Motor neuron (in vitro differentiated cells): ENCODE results near the gene GAP43. TPM values are rescaled to one million over a fixed set of nuclear protein-coding genes. Genes with fewer than 3 reads are reported as not detected.

Experiments used
- ATAC-seq, 8 experiments: fragments of 200-7000 bp; cut with Tn5 transposase; replicated peaks in 6 of 8; 2 replicates each; pipeline ENCODE4 v1.8.0; 2021; ENCODE audit warnings: mild to moderate bottlenecking in 8 of 8, moderate library complexity in 8 of 8
- H3K27ac ChIP-seq, 2 donors: fragments of 250-450 bp; sonication (Bioruptor Pico); 2 replicates each; pipeline ENCODE4 v1.9.0; 2021; ENCODE audit warnings: antibody characterized with exemption in 2 of 2, mild to moderate bottlenecking in 2 of 2, moderate library complexity in 1 of 2
- H3K4me1 ChIP-seq, 2 donors: fragments of 250-450 bp; sonication (Bioruptor Pico); replicated peaks in 1 of 2; 2 replicates each; pipeline ENCODE4 v1.6.1; 2021; ENCODE audit warnings: antibody characterized with exemption in 2 of 2, mild to moderate bottlenecking in 2 of 2, moderate library complexity in 1 of 2
- H3K4me3 ChIP-seq, 5 donors: fragments of 250-450 bp; sonication (Bioruptor Pico); 2 replicates each; pipeline ENCODE4 v1.9.0; 2021; ENCODE audit warnings: antibody characterized with exemption in 5 of 5, mild to moderate bottlenecking in 5 of 5, moderate library complexity in 4 of 5
- WGBS, 10 experiments: fragments of 450-650 bp; shearing (Covaris generic); methylation state at CpG; one replicate each; pipeline ENCODE4 v1.0.0; 2022; 5-methylcytosine and 5-hydroxymethylcytosine counted together
- in situ Hi-C, 9 experiments: fragments of 400-800 bp; cut with MboI; loops; one replicate each; pipeline ENCODE4 v1.15.0; 2021; ENCODE audit warnings: low sequenced_read_pairs in 9 of 9, low pct_unique_long_range_greater_than_20kb in 2 of 9; ENCODE audit not compliant: unreplicated experiment in 9 of 9
- total RNA-seq, 8 experiments: library from RNA; unstranded; fragments of 300-600 nt; gene quantifications; 2 replicates each; pipeline versions ENCODE4 v1.2.3 to v1.2.4, GENCODE V29; 2022

GAP43 gene
- total RNA-seq, 8 experiments from 2014 or later: 0.36 to 813 (median 210) TPM

DNA sequence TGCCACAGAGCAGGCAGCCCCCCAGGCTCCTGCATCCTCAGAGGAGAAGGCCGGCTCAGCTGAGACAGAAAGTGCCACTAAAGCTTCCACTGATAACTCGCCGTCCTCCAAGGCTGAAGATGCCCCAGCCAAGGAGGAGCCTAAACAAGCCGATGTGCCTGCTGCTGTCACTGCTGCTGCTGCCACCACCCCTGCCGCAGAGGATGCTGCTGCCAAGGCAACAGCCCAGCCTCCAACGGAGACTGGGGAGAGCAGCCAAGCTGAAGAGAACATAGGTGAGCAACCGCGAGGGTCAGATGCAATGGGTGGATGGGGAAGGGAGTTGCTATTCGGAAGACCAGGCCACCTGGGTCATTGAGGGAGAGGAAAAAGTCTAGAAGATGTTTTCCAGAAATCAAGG lies 53.0 kb downstream of the GAP43 start:
- in situ Hi-C loops: loop anchor here in 3 of 9 experiments (25.0 kb wide), 1 partner anchor 464 kb away; no protein-coding TSS in a partner anchor
- ATAC-seq: no peak
- Histone ChIP-seq H3K27ac (no peak overlapping the region), H3K4me1 (peaks cover 2 to 7% of the 10 kb centered on the region in 2 donors), H3K4me3 (no peak overlapping the region)
- WGBS, 10 experiments: 70 to 100% (median 95%) methylated on average over 1 to 6 of the region's 9 CpGs; no CpG with 5 or more reads in 3 of the 10 experiments

DNA sequence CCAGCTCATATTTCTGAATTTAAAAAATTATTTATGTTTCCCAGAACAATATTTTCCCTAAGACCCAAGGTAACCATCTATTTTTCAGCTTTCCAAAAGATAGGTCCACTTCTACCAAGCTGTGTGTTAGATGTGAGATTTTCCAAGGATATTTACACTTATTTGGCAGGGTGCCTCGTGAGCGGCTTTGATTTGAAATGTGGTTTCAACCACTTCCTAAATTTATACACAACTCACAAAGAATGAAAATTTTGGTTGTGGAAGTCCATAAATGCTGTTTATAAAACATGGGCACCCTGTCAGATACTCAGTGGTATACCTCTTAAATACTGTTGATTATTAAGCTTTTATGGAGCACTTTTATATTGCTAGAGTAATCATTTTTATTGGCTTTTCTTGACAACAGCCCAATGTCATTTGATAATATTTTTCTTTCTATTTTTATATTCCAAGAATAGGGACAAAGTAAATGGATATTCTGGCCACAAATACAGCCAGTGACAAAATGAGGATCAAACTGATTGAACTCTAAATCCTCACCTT lies 57.6 kb downstream of the GAP43 start:
- Histone ChIP-seq H3K4me1 (peaks cover 14 to 26% of the 10 kb centered on the region in 2 donors), H3K4me3 (no peak overlapping the region), H3K27ac (no peak overlapping the region)
- ATAC-seq: no peak
- WGBS, 10 experiments: 18 to 100% (median 78%) methylated on average over 2 of the region's 2 CpGs; no CpG with 5 or more reads in 4 of the 10 experiments
- in situ Hi-C loops: loop anchor here in 3 of 9 experiments (25.0 kb wide), 1 partner anchor 469 kb away; no protein-coding TSS in a partner anchor

DNA sequence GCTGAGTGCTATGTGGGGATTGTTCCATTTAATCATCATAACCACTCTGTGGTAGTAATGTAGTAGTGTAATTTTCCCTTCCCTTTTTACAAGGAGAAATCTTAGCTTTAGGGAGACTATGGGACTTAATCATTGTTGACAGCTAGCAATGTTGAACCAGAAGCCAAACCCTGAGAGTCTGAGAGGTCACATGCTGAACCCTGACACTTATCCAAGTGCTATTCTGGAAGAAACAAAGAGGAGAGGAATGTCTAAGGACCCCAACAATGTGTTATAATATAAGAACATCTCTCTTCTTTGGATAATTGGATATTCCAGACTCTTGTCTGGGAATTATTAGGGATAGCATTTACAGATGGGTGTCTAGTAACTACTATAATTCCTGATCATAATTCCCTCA lies 58.4 kb downstream of the GAP43 start:
- in situ Hi-C loops: loop anchor here in 3 of 9 experiments (25.0 kb wide), 1 partner anchor 469 kb away; no protein-coding TSS in a partner anchor
- peak in 1 of 8 experiments; percentile 22 for ATAC-seq
- H3K27ac ChIP-seq: no peak overlapping the region

DNA sequence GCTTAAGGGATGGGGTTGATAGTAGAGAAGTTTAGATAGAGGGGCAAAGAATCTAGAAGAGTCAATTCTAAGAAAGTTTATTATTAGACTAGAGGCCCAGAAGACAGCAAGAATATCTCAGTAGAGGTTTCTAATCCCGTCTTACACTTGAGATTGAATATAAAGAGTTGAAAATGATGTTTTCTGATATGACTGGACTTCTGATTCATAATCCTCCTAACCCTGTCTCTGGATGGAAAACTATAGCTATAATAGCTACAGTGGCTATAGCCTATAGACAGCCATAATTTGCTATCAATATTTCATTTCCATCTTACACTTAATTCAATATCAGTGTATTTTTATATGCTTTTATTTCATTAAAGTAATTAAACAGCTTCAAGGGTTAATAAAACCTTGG lies 60.0 kb downstream of the GAP43 start:
- no peak overlapping the region for H3K4me3 ChIP-seq
- WGBS, 10 experiments: 86 to 100% (median 100%) methylated on average over 1 of the region's 1 CpG; no CpG with 5 or more reads in 3 of the 10 experiments
- ATAC-seq: no peak
- peaks cover 14 to 26% of the 10 kb centered on the region in 2 donors for H3K4me1 ChIP-seq
- in situ Hi-C loops: loop anchor here in 3 of 9 experiments (25.0 kb wide), 1 partner anchor 471 kb away; no protein-coding TSS in a partner anchor
- no peak overlapping the region for H3K27ac ChIP-seq

More for the DNA sequence above, 58.4 kb downstream of the GAP43 start:
- Histone ChIP-seq H3K4me3 (no peak overlapping the region), H3K4me1 (peaks cover 14 to 26% of the 10 kb centered on the region in 2 donors)

- no peak overlapping the region for H3K27ac ChIP-seq
- no peak for ATAC-seq
- no peak overlapping the region for H3K4me3 ChIP-seq
- in situ Hi-C loops: loop anchor here in 3 of 9 experiments (25.0 kb wide), 1 partner anchor 471 kb away; no protein-coding TSS in a partner anchor
- WGBS, 10 experiments: 76 to 100% (median 94%) methylated on average over 1 to 3 of the region's 3 CpGs; no CpG with 5 or more reads in 1 of the 10 experiments
- peaks cover 14 to 26% of the 10 kb centered on the region in 2 donors for H3K4me1 ChIP-seq
These were observed 60.5 kb downstream of the GAP43 start for GRCh38 chr3:115683773-115684172.

DNA sequence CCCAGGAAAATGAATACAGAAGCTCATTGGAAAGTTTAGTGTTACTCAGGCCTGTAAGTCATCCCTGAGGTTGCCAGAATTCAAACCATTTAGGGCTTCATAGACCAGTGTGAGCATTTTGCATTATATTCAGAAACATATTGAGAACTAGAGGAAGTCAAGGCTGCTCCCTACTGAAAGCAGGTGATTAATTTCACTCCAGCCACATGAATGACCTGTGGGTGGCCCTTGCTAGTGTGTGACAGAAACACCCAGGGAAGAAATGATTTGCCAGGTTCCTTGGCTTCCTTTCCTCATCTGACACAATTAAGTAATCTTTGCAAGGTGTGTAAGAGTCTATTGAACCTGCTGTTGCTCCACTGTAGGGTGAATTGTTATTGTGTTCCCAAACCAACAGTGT lies 61.8 kb downstream of the GAP43 start:
- Histone ChIP-seq H3K27ac (no peak overlapping the region), H3K4me1 (peaks cover 18 to 19% of the 10 kb centered on the region in 2 donors), H3K4me3 (no peak overlapping the region)
- ATAC-seq: peak in 7 of 8 experiments; percentile 29 to 68 (median 56)
- in situ Hi-C loops: loop anchor here in 3 of 9 experiments (25.0 kb wide), 1 partner anchor 473 kb away; no protein-coding TSS in a partner anchor

GRCh38 chr3:115687721-115688120 lies 64.4 kb downstream of the GAP43 start:
- no peak overlapping the region for H3K27ac ChIP-seq
- in situ Hi-C loops: loop anchor here in 3 of 9 experiments (25.0 kb wide), 1 partner anchor 475 kb away; no protein-coding TSS in a partner anchor
- H3K4me1 ChIP-seq: peaks cover 18 to 26% of the 10 kb centered on the region in 2 donors
- 77 to 100% (median 92%) methylated on average over 2 to 6 of the region's 6 CpGs; no CpG with 5 or more reads in 1 of the 10 experiments for WGBS, 10 experiments
- no peak overlapping the region for H3K4me3 ChIP-seq
- ATAC-seq: no peak

DNA sequence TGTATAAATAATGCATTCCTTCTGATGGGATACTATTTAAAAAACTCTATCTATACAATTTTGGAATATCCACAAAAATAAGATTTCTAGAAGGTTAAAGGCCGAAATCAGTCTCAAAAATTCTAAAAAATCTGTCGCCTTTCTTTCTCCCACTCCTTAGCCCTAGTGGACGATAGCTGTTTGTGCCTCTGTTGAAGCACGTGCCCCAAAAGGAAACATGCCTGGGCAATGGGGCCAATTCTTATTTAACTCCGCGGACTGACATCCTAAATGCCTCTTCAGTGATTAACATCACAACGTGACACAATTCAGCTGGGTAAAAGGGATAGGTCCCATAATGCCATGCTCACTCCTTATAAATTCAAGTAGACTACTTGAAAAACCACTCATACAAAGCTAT lies 65.1 kb downstream of the GAP43 start:
- 83 to 100% (median 92%) methylated on average over 4 to 7 of the region's 7 CpGs for WGBS, 10 experiments
- ATAC-seq: no peak
- Histone ChIP-seq H3K4me1 (peaks cover 22 to 32% of the 10 kb centered on the region in 2 donors), H3K4me3 (no peak overlapping the region), H3K27ac (no peak overlapping the region)
- in situ Hi-C loops: loop anchor here in 3 of 9 experiments (25.0 kb wide), 1 partner anchor 476 kb away; no protein-coding TSS in a partner anchor

DNA sequence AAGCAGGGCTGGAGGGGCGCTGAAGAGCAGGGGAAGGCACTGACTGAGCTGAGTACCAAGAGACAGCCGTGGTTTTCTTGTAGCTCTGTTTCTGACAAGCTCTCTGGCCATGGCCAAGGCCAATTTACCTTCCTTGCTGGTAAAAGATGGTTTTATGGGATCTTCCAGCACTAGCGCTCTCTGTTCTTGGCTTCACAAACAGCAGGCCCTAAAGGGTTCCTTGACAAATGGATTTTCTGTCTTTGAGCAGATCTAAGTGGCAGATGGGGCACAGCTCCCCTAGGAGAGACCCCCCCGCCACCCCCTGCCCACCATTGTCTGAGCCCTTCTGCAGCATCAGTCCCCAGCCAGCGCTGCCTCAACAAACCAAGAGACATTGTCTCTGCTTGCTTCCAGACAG lies 66.6 kb downstream of the GAP43 start:
- Histone ChIP-seq H3K4me3 (no peak overlapping the region), H3K4me1 (peaks cover 29 to 37% of the 10 kb centered on the region in 2 donors), H3K27ac (no peak overlapping the region)
- ATAC-seq: no peak
- WGBS, 10 experiments: 20 to 100% (median 84%) methylated on average over 1 to 3 of the region's 5 CpGs; no CpG with 5 or more reads in 3 of the 10 experiments
- in situ Hi-C loops: loop anchor here in 5 of 9 experiments (10.0 to 25.0 kb wide), 3 partner anchors 465 to 478 kb away; no protein-coding TSS in a partner anchor

DNA sequence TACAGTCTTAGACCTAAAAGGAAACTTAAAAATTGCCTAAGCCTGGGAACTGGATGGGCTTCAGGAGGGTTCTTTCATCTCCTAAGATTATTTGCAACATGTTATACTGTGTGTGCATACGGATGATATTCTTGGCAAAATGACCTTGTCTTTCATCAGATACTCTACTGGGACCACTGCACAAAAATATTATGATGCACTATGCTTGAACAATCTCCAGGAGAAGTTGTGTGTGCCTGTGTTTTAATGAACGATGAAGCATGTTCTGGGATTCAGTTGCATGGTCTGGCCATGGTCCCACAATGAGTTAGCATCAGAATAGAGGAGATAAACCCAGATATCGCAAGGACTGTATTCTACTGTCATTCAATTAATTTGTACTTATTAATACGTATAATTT lies 68.7 kb downstream of the GAP43 start:
- H3K4me1 ChIP-seq: peaks cover 25 to 39% of the 10 kb centered on the region in 2 donors
- no peak for ATAC-seq
- 17 to 100% (median 83%) methylated on average over 1 to 4 of the region's 4 CpGs for WGBS, 10 experiments
- no peak overlapping the region for H3K27ac ChIP-seq
- no peak overlapping the region for H3K4me3 ChIP-seq
- in situ Hi-C loops: loop anchor here in 5 of 9 experiments (10.0 to 25.0 kb wide), 3 partner anchors 467 to 480 kb away; no protein-coding TSS in a partner anchor

DNA sequence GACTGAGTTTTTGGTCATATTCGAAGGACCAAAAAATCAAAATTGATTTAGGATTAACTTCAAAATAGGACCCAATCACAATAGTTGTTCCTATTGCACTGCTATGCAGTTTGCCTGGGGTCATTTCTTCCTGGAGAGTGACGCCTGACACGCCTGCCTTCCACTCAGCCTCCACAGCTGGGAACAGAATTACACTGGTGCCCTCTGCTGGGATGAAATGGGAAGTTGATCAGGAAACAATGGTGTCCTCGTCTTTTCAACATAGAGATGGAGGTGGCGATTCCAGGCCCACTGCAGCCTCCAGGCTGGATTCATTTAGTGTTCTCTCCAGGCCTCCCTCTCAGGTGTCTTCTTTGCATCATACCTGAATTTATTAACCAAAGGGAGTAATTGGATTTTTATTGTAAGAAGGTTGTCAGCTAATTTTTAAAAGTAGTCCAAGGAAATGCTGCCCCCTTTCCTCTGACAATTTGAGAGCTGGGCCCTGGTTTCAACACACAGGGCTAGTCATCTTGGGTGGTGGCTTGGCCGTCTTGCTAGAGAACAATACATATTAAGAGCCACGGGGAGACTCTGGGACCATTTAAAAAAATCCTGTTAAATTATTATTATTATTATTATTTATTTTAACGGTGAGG lies 69.7 kb downstream of the GAP43 start:
- H3K27ac ChIP-seq: peak overlapping the region in 1 of 2 donors; percentile 72
- WGBS, 10 experiments: 0 to 60% (median 22%) methylated on average over 2 to 8 of the region's 8 CpGs; no CpG with 5 or more reads in 2 of the 10 experiments
- H3K4me1 ChIP-seq: peaks cover 25 to 39% of the 10 kb centered on the region in 2 donors
- in situ Hi-C loops: loop anchor here in 5 of 9 experiments (10.0 to 25.0 kb wide), 3 partner anchors 468 to 481 kb away; no protein-coding TSS in a partner anchor
- ATAC-seq: peak; percentile 77 to 100 (median 82)
- H3K4me3 ChIP-seq: no peak overlapping the region

DNA sequence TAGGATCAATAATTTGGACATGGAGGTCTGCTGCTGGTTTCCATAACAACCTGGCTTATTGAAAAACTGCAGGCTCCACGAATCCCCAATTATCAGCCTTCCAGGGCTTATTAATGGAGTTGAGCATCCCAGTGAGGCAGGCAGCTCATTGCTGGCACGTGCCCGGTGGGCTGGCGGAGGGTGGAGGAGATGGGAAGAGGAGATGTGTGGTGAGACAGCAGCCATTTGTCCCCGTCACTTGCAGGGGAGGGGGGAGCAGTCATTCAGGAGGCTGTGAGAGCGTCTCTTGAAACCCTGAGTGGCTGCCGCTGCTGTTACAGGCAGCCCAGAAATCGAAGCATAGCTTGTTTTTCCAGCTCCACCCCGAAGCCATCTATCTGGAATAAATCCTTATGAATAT lies 70.6 kb downstream of the GAP43 start:
- WGBS, 10 experiments: 19 to 81% (median 51%) methylated on average over 1 to 9 of the region's 9 CpGs; no CpG with 5 or more reads in 4 of the 10 experiments
- Histone ChIP-seq H3K4me3 (no peak overlapping the region), H3K27ac (peak overlapping the region; percentile 45 to 63), H3K4me1 (peaks cover 30 to 46% of the 10 kb centered on the region in 2 donors)
- in situ Hi-C loops: loop anchor here in 5 of 9 experiments (10.0 to 25.0 kb wide), 3 partner anchors 469 to 482 kb away; no protein-coding TSS in a partner anchor
- ATAC-seq: peak in 5 of 8 experiments; percentile 89 to 94 (median 92)

DNA sequence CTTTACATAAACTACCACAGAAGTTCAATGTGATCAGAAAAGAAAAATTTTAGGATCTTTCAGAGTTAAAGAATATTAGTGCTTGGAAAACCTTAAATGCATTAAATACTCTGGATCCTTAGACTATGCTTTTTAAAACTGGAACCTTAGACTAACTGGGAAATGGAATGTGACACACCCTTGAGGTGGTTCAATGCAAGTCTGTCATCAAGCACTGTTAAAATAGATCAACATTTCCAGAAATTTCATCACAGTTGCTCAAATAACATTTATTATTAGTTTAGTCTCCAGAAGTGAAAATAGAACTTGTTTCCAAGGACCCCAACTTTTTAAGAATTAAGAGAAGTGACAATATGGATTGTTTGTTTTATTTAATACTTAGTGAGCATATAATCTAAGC lies 71.8 kb downstream of the GAP43 start:
- peak overlapping the region in 1 of 2 donors; percentile 45 for H3K27ac ChIP-seq
- in situ Hi-C loops: loop anchor here in 5 of 9 experiments (10.0 to 25.0 kb wide), 3 partner anchors 470 to 483 kb away; no protein-coding TSS in a partner anchor
- peaks cover 36 to 58% of the 10 kb centered on the region in 2 donors for H3K4me1 ChIP-seq
- ATAC-seq: peak in 2 of 8 experiments; percentile 22 to 52
- H3K4me3 ChIP-seq: no peak overlapping the region
